HG02840 (cell line): Measurements from ENCODE around the gene ZNF521.

Source experiments
- ATAC-seq: cut with Tn5 transposase; IDR thresholded peaks from one replicate; pipeline ENCODE4 v1.9.1; 2021; ENCODE audit warnings: mild to moderate bottlenecking, moderate library complexity, moderate number of reproducible peaks; ENCODE audit not compliant: unreplicated experiment, low FRiP score

Gene ZNF521

GRCh38 chr18:25340762-25341161 is 11.2 kb downstream of the ZNF521 start:
- ATAC-seq: no peak

GRCh38 chr18:25335676-25336075 is 16.3 kb downstream of the ZNF521 start:
- no peak for ATAC-seq

DNA sequence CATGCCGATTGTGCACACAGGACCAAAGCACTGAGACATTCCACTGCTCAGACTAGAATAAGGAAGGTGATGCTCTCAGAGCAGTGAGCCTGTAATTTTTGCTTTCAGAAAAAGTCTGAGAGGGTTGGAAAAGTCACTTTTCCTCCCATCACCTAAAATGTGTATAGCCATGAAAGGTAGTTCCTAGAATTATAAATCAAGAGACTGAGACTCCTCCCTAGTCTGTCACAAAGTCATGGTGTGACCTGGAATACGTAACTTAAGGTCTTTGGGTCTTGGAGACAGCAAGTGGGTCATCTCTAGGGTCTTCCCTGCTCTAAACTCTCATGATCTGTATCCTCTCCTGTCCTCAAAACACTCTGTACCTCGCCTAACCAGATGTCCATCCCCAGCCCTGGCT is 16.9 kb downstream of the ZNF521 start:
- no peak for ATAC-seq

- no peak for ATAC-seq
Observed at GRCh38 chr18:25334588-25334987, 17.4 kb downstream of the ZNF521 start.

- ATAC-seq: no peak
Observed at GRCh38 chr18:25332002-25332401, 20.0 kb downstream of the ZNF521 start.

DNA sequence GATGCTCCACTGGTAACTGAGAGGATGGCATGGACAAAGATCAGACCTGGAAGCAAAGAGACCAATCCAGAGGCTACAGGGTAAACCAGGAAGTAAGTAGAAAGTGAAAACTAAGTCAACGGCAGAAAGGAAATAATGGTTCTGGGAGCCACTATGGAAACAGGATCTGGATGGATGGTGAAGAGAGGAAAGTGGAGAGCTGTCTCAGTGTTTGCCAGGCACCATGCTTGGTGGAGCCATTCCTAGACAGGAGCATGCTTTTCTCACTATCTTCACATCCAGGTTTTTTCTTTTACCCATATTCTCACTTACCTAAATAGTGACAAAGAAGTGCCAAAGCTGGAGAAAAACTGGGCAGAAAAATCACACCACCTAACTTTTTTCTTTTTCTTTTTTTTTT is 22.2 kb downstream of the ZNF521 start:
- no peak for ATAC-seq

DNA sequence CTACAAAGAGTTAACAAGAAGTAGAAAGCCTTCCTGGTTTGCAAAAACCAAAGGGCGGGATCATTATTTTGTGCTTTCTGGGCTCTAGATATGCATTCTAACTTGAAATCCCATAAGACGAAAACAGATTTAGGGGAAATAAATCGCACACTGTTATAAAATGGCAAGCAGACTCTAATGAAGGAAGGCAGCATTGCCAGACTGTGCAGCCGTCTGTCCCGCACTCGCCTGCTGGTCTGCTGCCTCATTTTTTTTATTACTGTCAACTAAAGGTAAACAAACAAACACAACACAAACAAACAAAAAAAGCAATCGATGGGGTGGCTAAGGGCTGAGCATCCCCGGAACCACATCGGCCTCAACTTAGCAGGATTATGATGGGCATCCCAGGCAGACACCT is 24.4 kb downstream of the ZNF521 start:
- ATAC-seq: no peak

DNA sequence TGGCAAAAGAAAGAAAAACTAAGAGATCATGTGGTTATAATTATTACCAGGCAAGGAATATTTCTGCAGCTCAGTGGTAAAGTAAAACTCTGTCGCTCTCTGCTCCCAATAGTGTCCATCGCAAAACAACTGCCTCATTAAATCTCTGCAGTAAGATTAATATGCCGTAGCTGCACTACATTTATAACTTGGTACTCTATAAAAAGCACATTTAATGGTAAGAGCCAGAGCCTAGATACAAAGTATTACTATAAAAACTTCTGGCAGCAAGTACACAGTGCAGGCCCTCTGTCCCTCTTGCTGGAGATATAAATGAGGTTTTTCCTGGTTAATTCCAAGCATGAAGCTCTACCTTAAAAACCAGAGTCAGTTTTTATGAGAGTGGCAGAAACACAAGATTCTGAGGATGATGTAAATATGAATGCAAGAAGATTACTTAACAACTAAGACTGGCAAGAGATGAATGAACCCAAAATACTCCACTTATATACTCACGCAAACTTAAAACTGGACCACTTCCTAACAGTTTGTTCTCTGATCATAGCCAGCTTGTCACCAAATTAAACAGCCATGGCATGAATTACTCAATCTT is 25.5 kb downstream of the ZNF521 start:
- ATAC-seq: no peak

DNA sequence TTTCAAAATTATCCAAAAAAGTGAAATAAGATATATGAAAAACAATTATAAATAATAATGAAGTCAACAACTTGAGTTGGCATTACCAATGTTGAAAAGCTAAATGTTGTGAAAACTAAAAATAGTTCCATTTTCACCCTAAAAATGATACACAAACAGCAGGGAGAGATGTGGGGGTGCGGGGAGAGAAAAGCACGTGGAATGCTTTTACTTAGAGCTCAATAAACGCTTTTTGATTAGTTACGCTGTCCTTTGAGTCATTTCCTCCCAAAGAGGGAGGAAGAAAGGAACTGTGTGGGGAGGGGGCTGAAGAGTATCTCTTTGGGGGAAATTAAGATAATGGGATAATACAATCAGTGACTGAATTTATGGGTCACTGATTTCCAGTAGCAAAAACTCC is 29.2 kb downstream of the ZNF521 start:
- ATAC-seq: no peak

- no peak for ATAC-seq
Observed at GRCh38 chr18:25316381-25317018, 35.5 kb downstream of the ZNF521 start.

GRCh38 chr18:25314838-25315190 is 37.2 kb downstream of the ZNF521 start:
- ATAC-seq: no peak

- ATAC-seq: no peak
Observed at GRCh38 chr18:25314151-25314837, 37.7 kb downstream of the ZNF521 start.

- ATAC-seq: no peak
Observed at GRCh38 chr18:25313268-25313667, 38.7 kb downstream of the ZNF521 start.

DNA sequence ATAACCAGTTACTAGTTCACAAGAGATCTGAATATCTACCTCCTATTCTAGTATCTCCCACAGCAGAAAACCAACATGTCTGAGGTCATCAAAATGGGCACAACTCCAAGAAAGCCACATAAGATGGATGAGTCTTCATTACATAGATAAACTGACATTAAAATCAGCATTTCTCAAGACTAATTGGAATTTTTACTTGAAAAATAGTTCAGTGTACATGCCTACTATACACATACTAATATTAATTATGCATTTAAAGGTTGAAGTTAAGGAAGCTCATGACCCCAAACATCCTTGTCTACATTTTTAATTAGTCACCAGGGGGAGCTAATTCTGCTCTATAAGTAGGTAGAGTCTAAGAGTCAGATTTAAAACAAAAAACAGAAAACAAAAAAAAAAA is 41.9 kb downstream of the ZNF521 start:
- no peak for ATAC-seq

- ATAC-seq: no peak
Observed at GRCh38 chr18:25308381-25308780, 43.6 kb downstream of the ZNF521 start.

DNA sequence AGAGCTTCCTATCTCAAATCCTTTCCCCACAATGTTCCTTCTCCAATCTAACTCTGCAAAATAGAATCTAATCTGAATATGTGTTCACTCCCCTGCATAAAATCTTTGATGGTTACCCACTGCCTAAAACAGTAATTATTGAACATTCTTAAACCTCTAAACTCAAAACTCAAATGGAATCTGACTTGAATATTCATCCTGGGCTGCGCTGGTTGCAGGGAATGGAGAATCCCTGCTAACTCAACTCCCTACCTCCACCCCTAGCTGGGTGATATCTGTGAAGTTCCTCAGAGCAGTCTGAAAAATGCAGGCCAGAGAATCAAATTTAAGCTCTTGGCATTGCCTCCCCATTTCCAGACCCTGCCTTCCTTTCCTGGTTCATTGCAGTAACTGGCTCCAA is 44.8 kb downstream of the ZNF521 start:
- no peak for ATAC-seq

GRCh38 chr18:25306671-25307070 is 45.3 kb downstream of the ZNF521 start:
- ATAC-seq: no peak

DNA sequence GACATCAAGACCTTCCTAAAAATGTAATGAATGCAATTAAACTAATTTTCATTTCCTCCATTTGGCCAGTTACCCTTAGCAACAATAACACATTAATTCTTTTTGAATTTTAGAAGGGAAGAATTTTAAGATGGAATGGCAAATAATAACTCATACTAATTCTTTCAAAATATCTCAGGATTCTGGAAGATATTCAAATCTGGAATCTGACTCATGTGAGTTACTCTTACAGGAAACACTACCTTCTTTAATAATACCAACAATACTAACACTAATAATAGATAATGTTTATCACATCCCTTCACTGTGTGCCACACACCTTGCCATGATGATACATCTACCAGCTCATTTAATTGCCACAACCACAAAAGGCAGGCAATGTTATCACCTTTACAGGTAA is 46.4 kb downstream of the ZNF521 start:
- no peak for ATAC-seq

DNA sequence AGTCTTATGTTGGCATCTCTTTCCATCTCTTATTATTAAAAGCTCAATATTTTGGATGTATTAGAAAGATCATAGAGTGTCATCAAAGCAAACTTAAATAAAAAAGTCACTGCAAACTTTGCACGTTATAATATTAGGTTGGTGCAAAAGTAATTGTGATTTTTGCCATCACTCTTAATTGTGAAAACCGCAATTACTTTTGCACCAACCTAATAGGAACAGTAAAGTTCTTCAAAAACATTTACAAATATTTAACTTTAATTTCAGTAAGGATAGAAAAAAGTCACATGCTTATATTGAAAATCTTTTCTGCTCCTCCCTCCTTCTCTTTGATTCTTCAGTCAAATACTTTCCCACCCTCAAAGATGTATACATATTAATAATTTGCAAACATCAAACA is 51.5 kb downstream of the ZNF521 start:
- ATAC-seq: no peak

DNA sequence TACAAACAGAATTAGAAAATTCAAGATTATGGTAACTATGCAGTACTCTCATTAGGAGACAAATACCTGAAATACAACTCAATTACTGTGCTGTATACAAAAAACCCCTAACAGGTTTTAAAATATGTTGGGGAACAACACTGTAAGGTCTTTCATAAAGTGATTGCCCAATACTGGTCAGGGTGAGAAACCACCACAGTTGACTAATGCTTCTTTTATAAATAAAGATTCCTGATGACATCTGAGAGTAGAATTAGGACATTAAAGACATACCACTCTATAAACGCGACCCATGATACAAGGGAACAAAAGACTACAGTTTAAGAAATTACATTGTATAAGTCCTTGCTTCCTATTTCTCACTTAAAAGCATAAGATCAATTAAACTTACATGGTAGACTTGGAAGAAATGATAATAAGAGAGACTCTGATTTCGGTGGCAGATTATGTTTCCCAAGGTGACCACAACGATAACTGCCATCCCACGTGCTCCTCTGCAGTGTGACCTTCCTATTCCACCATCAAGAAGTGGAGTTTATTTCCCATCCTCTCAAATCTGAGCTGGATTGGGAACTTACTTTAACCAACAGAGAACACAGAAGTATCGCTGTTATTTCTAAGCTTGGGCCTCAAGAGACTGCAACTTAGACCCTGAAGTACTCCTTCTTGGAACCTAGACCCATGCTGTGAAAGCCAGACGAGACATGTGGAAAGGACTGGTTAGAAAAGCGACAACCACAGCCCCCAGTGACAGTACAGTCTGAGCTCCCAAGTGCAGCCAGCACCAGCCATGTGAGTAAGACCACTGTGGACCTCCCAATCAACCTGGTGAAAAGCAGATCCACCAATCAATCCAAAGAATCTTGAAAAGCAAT is 52.3 kb downstream of the ZNF521 start:
- ATAC-seq: no peak

GRCh38 chr18:25298853-25299274 is 53.1 kb downstream of the ZNF521 start:
- no peak for ATAC-seq
